Epithelial cell of prostate (primary cell): ENCODE measurements around the gene TROAP.
"Not testable (repeated sequence)": the region's sequence is repeated elsewhere in the genome, so short reads cannot be mapped to it uniquely, and the experiment has no call there.

Source experiments
- DNase-seq: peaks from one replicate; pipeline ENCODE4 v3.0.0-alpha.2; 2011; ENCODE audit warnings: low read depth, low spot score
- H3K27ac ChIP-seq: fragments of 450-650 bp; 2 replicates; pipeline ENCODE4 v1.5.1; 2017; ENCODE audit warnings: mild to moderate bottlenecking

The TROAP gene

GRCh38 chr12:49294086-49294803 lies 28.8 kb upstream of the TROAP start:
- no peak for DNase-seq
- no peak overlapping the region for H3K27ac ChIP-seq

- no peak overlapping the region for H3K27ac ChIP-seq
- no peak for DNase-seq
Observed at GRCh38 chr12:49294804-49295081, 28.3 kb upstream of the TROAP start.

- DNase-seq, result no peak
- H3K27ac ChIP-seq, result no peak within 1 kb of the TSS
Observed at GRCh38 chr12:49295082-49295936, 27.7 kb upstream of the TROAP start, which contains the start of gene PRPH. Gene PRPH, plus strand, starts transcription at chr12:49295147. Its CDS starts 54 bp downstream, at chr12:49295201.

- no peak overlapping the region for H3K27ac ChIP-seq
- DNase-seq, result no peak
Observed at GRCh38 chr12:49296034-49296835, 26.8 kb upstream of the TROAP start.

- H3K27ac ChIP-seq, result no peak overlapping the region
- no peak for DNase-seq
Observed at GRCh38 chr12:49296836-49297694, 26.0 kb upstream of the TROAP start.

- no peak overlapping the region for H3K27ac ChIP-seq
- no peak for DNase-seq
Observed at GRCh38 chr12:49297695-49298060, 25.4 kb upstream of the TROAP start.

- H3K27ac ChIP-seq, result no peak overlapping the region
- no peak for DNase-seq
Observed at GRCh38 chr12:49298160-49298559, 24.9 kb upstream of the TROAP start.

GRCh38 chr12:49301760-49302159 lies 21.3 kb upstream of the TROAP start:
- no peak for DNase-seq
- H3K27ac ChIP-seq, result no peak overlapping the region

GRCh38 chr12:49304161-49304560 lies 18.9 kb upstream of the TROAP start:
- DNase-seq, result no peak
- H3K27ac ChIP-seq, result no peak overlapping the region

GRCh38 chr12:49305762-49306510 lies 17.1 kb upstream of the TROAP start:
- no peak for DNase-seq
- H3K27ac ChIP-seq, result no peak overlapping the region

GRCh38 chr12:49309386-49309785 lies 13.7 kb upstream of the TROAP start:
- H3K27ac ChIP-seq, result no peak overlapping the region
- no peak for DNase-seq

GRCh38 chr12:49310451-49311000 lies 12.5 kb upstream of the TROAP start:
- H3K27ac ChIP-seq, DNase-seq: not testable (repeated sequence)

GRCh38 chr12:49314811-49315210 lies 8.2 kb upstream of the TROAP start:
- no peak for DNase-seq
- peak overlapping the region; percentile 73 for H3K27ac ChIP-seq

- H3K27ac ChIP-seq, DNase-seq: not testable (repeated sequence)
Observed at GRCh38 chr12:49317118-49317517, 5.9 kb upstream of the TROAP start.

- not testable (repeated sequence) for DNase-seq, H3K27ac ChIP-seq
Observed at GRCh38 chr12:49320411-49321103, 2.5 kb upstream of the TROAP start.

GRCh38 chr12:49322367-49322707 lies 718 bp upstream of the TROAP start:
- no peak for DNase-seq
- H3K27ac ChIP-seq, result peak overlapping the region; percentile 35

- no peak overlapping the region for H3K27ac ChIP-seq
Observed at GRCh38 chr12:49323524-49324097, 556 bp downstream of the TROAP start.

GRCh38 chr12:49325606-49326005 lies 2.6 kb downstream of the TROAP start:
- no peak overlapping the region for H3K27ac ChIP-seq
- no peak for DNase-seq

More at GRCh38 chr12:49323524-49324097, 556 bp downstream of the TROAP start:
- DNase-seq, result no peak
